Measurements from ENCODE around the gene DUSP22.

Gene DUSP22

GRCh38 chr6:354631-355280 lies 62.5 kb downstream of the DUSP22 start:
- no peak for DNase-seq

GRCh38 chr6:355373-356208 lies 63.3 kb downstream of the DUSP22 start:
- DNase-seq = no peak

- DNase-seq = no peak
These were observed 64.6 kb downstream of the DUSP22 start for GRCh38 chr6:356828-357251.

- DNase-seq = no peak
These were observed 65.0 kb downstream of the DUSP22 start for GRCh38 chr6:357261-357790.

GRCh38 chr6:357791-358341 lies 65.6 kb downstream of the DUSP22 start:
- no peak for DNase-seq

GRCh38 chr6:358432-358831 lies 66.1 kb downstream of the DUSP22 start:
- no peak for DNase-seq

GRCh38 chr6:358847-359246 lies 66.6 kb downstream of the DUSP22 start:
- DNase-seq = no peak

- DNase-seq = no peak
These were observed 67.2 kb downstream of the DUSP22 start for GRCh38 chr6:359261-360035.

GRCh38 chr6:360349-360748 lies 68.1 kb downstream of the DUSP22 start:
- DNase-seq = no peak

- no peak for DNase-seq
These were observed 68.6 kb downstream of the DUSP22 start for GRCh38 chr6:360764-361373.

- DNase-seq = no peak
These were observed 69.3 kb downstream of the DUSP22 start for GRCh38 chr6:361411-362132.

GRCh38 chr6:362231-362923 lies 70.1 kb downstream of the DUSP22 start:
- no peak for DNase-seq

GRCh38 chr6:362924-363249 lies 70.6 kb downstream of the DUSP22 start:
- no peak for DNase-seq

GRCh38 chr6:363291-363690 lies 71.0 kb downstream of the DUSP22 start:
- no peak for DNase-seq

- DNase-seq = no peak
These were observed 71.6 kb downstream of the DUSP22 start for GRCh38 chr6:363909-364308.

- DNase-seq = no peak
These were observed 72.6 kb downstream of the DUSP22 start for GRCh38 chr6:364609-365540.

- DNase-seq = no peak
These were observed 73.5 kb downstream of the DUSP22 start for GRCh38 chr6:365835-366234.

- no peak for DNase-seq
These were observed 74.4 kb downstream of the DUSP22 start for GRCh38 chr6:366389-367297.

- DNase-seq = no peak
These were observed 75.1 kb downstream of the DUSP22 start for GRCh38 chr6:367298-367794.
